Esophagus squamous epithelium (tissue), 4 donors: Measurements from ENCODE around the gene CASKIN1.

ENCODE experiments used
- POLR2A ChIP-seq, 4 donors: fragments of 450-650 bp; IDR thresholded peaks; one replicate each; pipeline ENCODE4 v1.6.1; 2017; ENCODE audit warnings: antibody characterized with exemption in 4 of 4, mild to moderate bottlenecking in 4 of 4, moderate library complexity in 3 of 4
- TF ChIP-seq, protein P1 (sequence below), 6 experiments: fragments of 450-650 bp in 4 of 6; fragments of 200-600 bp in 2 of 6; sonication (generic) in 2 of 6; IDR thresholded peaks; one replicate each; pipeline ENCODE4 v1.5.1; 2016 to 2019; ENCODE audit warnings: antibody characterized with exemption in 6 of 6, mild to moderate bottlenecking in 4 of 6, moderate library complexity in 4 of 6

DNA sequence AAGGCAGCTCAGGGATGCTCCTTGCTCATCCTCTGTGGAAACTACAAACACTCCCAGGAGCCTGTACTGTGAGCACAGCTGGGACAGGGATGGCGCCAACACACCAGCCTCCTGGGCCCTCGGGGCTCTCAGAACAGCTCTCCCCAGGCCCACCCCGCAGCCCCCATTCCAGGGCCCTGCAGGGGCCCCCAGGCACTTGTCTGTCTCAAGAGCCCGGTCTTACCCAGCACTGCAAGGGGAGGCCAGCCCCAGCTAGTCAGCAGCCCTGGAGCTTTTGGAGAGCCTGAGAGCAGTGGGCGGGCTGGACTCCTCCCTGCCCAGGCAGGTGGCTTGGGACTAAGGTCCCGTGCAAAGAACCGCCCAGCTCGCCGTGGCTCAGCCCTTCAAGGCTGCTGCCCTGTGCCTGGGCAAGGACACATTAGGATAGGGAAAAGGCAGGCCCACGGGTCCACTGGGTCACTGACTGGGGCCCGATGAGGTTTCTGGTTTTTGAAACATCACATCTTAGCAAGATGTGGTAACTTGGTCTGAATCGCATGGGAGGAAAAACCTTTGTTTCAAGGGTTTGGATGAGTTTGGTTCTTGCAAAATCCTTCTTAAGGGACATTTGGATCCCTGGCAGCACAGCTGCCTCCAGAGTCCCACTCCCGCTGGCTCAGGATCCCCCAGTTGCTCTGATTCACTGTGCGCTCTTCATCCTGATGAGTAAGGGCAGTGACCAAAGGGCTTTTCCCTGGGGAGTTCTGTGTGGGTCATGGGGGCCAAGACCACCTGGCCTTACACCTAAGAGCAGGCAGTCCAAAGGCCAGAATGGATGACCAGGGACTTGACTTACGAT is 42.7 kb upstream of the CASKIN1 start:
- TF ChIP-seq, protein P1, sequence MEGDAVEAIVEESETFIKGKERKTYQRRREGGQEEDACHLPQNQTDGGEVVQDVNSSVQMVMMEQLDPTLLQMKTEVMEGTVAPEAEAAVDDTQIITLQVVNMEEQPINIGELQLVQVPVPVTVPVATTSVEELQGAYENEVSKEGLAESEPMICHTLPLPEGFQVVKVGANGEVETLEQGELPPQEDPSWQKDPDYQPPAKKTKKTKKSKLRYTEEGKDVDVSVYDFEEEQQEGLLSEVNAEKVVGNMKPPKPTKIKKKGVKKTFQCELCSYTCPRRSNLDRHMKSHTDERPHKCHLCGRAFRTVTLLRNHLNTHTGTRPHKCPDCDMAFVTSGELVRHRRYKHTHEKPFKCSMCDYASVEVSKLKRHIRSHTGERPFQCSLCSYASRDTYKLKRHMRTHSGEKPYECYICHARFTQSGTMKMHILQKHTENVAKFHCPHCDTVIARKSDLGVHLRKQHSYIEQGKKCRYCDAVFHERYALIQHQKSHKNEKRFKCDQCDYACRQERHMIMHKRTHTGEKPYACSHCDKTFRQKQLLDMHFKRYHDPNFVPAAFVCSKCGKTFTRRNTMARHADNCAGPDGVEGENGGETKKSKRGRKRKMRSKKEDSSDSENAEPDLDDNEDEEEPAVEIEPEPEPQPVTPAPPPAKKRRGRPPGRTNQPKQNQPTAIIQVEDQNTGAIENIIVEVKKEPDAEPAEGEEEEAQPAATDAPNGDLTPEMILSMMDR (IDR thresholded peaks at IDR 0.05) = no peak
- no peak for TF ChIP-seq POLR2A (IDR thresholded peaks at IDR 0.05)
